ENCODE results near the gene PLA2G4B.

The PLA2G4B gene

GRCh38 chr15:41851755-41852370 is 13.2 kb downstream of the PLA2G4B start:
- DNase-seq = no peak

GRCh38 chr15:41852736-41853590 is 14.3 kb downstream of the PLA2G4B start:
- no peak for DNase-seq

GRCh38 chr15:41853831-41854230 is 15.2 kb downstream of the PLA2G4B start:
- no peak for DNase-seq

GRCh38 chr15:41854443-41854842 is 15.8 kb downstream of the PLA2G4B start:
- no peak for DNase-seq

GRCh38 chr15:41855261-41855961 is 16.8 kb downstream of the PLA2G4B start:
- DNase-seq = no peak

- no peak for DNase-seq
These were observed 17.6 kb downstream of the PLA2G4B start for GRCh38 chr15:41856262-41856661.

- DNase-seq = no peak
These were observed 18.1 kb downstream of the PLA2G4B start for GRCh38 chr15:41856716-41857115.

- no peak for DNase-seq
These were observed 18.7 kb downstream of the PLA2G4B start for GRCh38 chr15:41857316-41857715.

GRCh38 chr15:41858756-41859155 is 20.1 kb downstream of the PLA2G4B start:
- no peak for DNase-seq

GRCh38 chr15:41860049-41860828 is 21.6 kb downstream of the PLA2G4B start:
- DNase-seq = no peak

- no peak for DNase-seq
These were observed 23.2 kb downstream of the PLA2G4B start for GRCh38 chr15:41861736-41862356.

GRCh38 chr15:41862515-41863116 is 24.0 kb downstream of the PLA2G4B start:
- no peak for DNase-seq

- DNase-seq = no peak
These were observed 26.9 kb downstream of the PLA2G4B start for GRCh38 chr15:41865490-41866055.

- DNase-seq = no peak
These were observed 27.6 kb downstream of the PLA2G4B start for GRCh38 chr15:41866263-41866703.

- DNase-seq = no peak
These were observed 28.4 kb downstream of the PLA2G4B start for GRCh38 chr15:41866872-41867579.

- no peak for DNase-seq
These were observed 29.7 kb downstream of the PLA2G4B start for GRCh38 chr15:41868321-41868720.

GRCh38 chr15:41869770-41870688 is 31.4 kb downstream of the PLA2G4B start:
- no peak for DNase-seq

- DNase-seq = no peak
These were observed 32.0 kb downstream of the PLA2G4B start for GRCh38 chr15:41870689-41871081.

GRCh38 chr15:41871175-41871905 is 32.7 kb downstream of the PLA2G4B start:
- DNase-seq = no peak
